B cell (primary cell): ENCODE results near the gene ZNF592.

Experiments used
- CTCF ChIP-seq: fragments of 200-600 bp; IDR thresholded peaks from one replicate; pipeline ENCODE4 v1.8.0; 2022; ENCODE audit warnings: antibody characterized with exemption, mild to moderate bottlenecking
- EZH2 ChIP-seq: IDR thresholded peaks from 2 replicates; pipeline ENCODE4 v1.6.1; 2012; ENCODE audit warnings: borderline replicate concordance, low read depth, mild to moderate bottlenecking, moderate library complexity, low read length; ENCODE audit not compliant: insufficient read depth, poor library complexity, severe bottlenecking

- TF ChIP-seq CTCF (no peak), EZH2 (no peak)
Observed at GRCh38 chr15:84775867-84776449, 27.6 kb downstream of the ZNF592 start.
